IMR-90 (cell line): ENCODE data around the gene NKX6-2. TPM values are rescaled to one million over a fixed set of nuclear protein-coding genes. Genes with fewer than 3 reads are reported as not detected.
A peak's percentile ranks its signal among the peaks of the same experiment; 100 is the strongest.

ENCODE experiments used
- ATAC-seq: fragments of 200-7000 bp; cut with Tn5 transposase; 2 replicates; pipeline ENCODE4 v1.9.1; 2020; ENCODE audit warnings: low read depth, mild to moderate bottlenecking, moderate library complexity
- BruUV-seq: library from RNA; stranded (reverse); fragments of 400-500 nt; replicated peaks from 2 replicates; lab custom pipeline; 2021; lab: Mats Ljungman, UMichigan
- CTCF ChIA-PET: fragments of 300-600 bp; formaldehyde crosslinking; extraction: SDS; loops from one replicate; lab custom pipeline; 2021; ENCODE audit warnings: antibody characterized with exemption; lab: Yijun Ruan, JAX
- POLR2A ChIA-PET: fragments of 300-600 bp; sonication (Branson Sonifier 250); formaldehyde crosslinking; loops from one replicate; lab custom pipeline; 2022; ENCODE audit warnings: antibody characterized with exemption; ENCODE audit not compliant: unreplicated experiment; lab: Charles Lee
- DNase-seq: peaks from one replicate; pipeline ENCODE4 v3.0.0; 2013
- H2AFZ ChIP-seq: replicated peaks from 2 replicates; pipeline ENCODE3; 2013; ENCODE audit warnings: low read length, mild to moderate bottlenecking; ENCODE audit not compliant: poor library complexity
- H2AK5ac ChIP-seq: 2 replicates; pipeline ENCODE4 v1.6.1; 2013; ENCODE audit warnings: low read depth, low read length, inconsistent platforms
- H2AK9ac ChIP-seq: replicated peaks from 2 replicates; pipeline ENCODE3; 2013; ENCODE audit warnings: mild to moderate bottlenecking, low read depth, low read length, moderate library complexity; ENCODE audit not compliant: poor library complexity
- H2BK120ac ChIP-seq: 2 replicates; pipeline ENCODE4 v1.6.1; 2013; ENCODE audit warnings: low read depth, low read length, inconsistent platforms
- H2BK15ac ChIP-seq: 3 replicates; pipeline ENCODE4 v1.6.1; 2013; ENCODE audit warnings: low read depth, low read length, inconsistent platforms
- H2BK20ac ChIP-seq: 2 replicates; pipeline ENCODE4 v1.6.1; 2013; ENCODE audit warnings: low read depth, mild to moderate bottlenecking, inconsistent platforms, low read length, moderate library complexity
- H2BK5ac ChIP-seq: 2 replicates; pipeline ENCODE4 v1.6.1; 2013; ENCODE audit warnings: mild to moderate bottlenecking, low read depth, low read length, inconsistent platforms; ENCODE audit not compliant: poor library complexity, severe bottlenecking
- H3K14ac ChIP-seq: replicated peaks from 2 replicates; pipeline ENCODE4 v1.6.1; 2013; ENCODE audit warnings: low read depth, low read length, inconsistent platforms
- H3K18ac ChIP-seq: 2 replicates; pipeline ENCODE4 v1.6.1; 2013; ENCODE audit warnings: low read depth, low read length, control low read depth
- H3K23ac ChIP-seq: 2 replicates; pipeline ENCODE4 v1.6.1; 2013; ENCODE audit warnings: low read depth, low read length, inconsistent platforms
- H3K27ac ChIP-seq: 2 replicates; pipeline ENCODE4 v1.5.1; 2013; ENCODE audit warnings: mild to moderate bottlenecking, control low read depth, low read length; ENCODE audit not compliant: insufficient read depth
- H3K27me3 ChIP-seq: 2 replicates; pipeline ENCODE4 v1.6.1; 2013; ENCODE audit warnings: low read length; ENCODE audit not compliant: control insufficient read depth, insufficient read depth
- H3K36me3 ChIP-seq: 2 replicates; pipeline ENCODE4 v1.6.1; 2013; ENCODE audit warnings: low read length, mixed read lengths; ENCODE audit not compliant: control insufficient read depth, insufficient read depth
- H3K4ac ChIP-seq: 2 replicates; pipeline ENCODE4 v1.6.1; 2013; ENCODE audit warnings: low read depth, low read length, inconsistent platforms
- H3K4me1 ChIP-seq: 2 replicates; pipeline ENCODE4 v1.6.1; 2013; ENCODE audit warnings: low read length, mixed read lengths; ENCODE audit not compliant: control insufficient read depth, insufficient read depth
- H3K4me2 ChIP-seq: 2 replicates; pipeline ENCODE4 v1.6.1; 2013; ENCODE audit warnings: low read depth, mild to moderate bottlenecking, control low read depth, low read length, moderate library complexity
- H3K4me3 ChIP-seq: 2 replicates; pipeline ENCODE4 v1.5.1; 2013; ENCODE audit warnings: low read depth, mild to moderate bottlenecking, control low read depth, low read length, moderate library complexity; ENCODE audit not compliant: insufficient read depth
- H3K56ac ChIP-seq: 2 replicates; pipeline ENCODE4 v1.6.1; 2013; ENCODE audit warnings: low read length, inconsistent platforms; ENCODE audit not compliant: insufficient read depth; ENCODE audit errors: extremely low read depth
- H3K79me1 ChIP-seq, 2 experiments: 2 replicates each; pipeline ENCODE4 v1.6.1; 2013; ENCODE audit warnings: low read length in 2 of 2, inconsistent platforms in 1 of 2, low read depth in 1 of 2
- H3K9ac ChIP-seq: 2 replicates; pipeline ENCODE4 v1.6.1; 2013; ENCODE audit warnings: low read depth, low read length, control low read depth
- H3K9me1 ChIP-seq: 2 replicates; pipeline ENCODE4 v1.6.1; 2013; ENCODE audit warnings: low read length, inconsistent platforms; ENCODE audit not compliant: insufficient read depth
- H3K9me3 ChIP-seq: 2 replicates; pipeline ENCODE4 v1.6.1; 2013; ENCODE audit warnings: low read length; ENCODE audit not compliant: control insufficient read depth, insufficient read depth
- H4K20me1 ChIP-seq: 2 replicates; pipeline ENCODE4 v1.6.1; 2013; ENCODE audit warnings: low read length, inconsistent platforms; ENCODE audit not compliant: insufficient read depth
- H4K5ac ChIP-seq: 2 replicates; pipeline ENCODE4 v1.6.1; 2013; ENCODE audit warnings: mild to moderate bottlenecking, low read depth, low read length, control low read depth
- H4K8ac ChIP-seq, 2 experiments: 2 replicates each; pipeline ENCODE4 v1.6.1; 2013; ENCODE audit warnings: low read depth in 2 of 2, low read length in 2 of 2, control low read depth in 1 of 2, inconsistent platforms in 1 of 2
- H4K91ac ChIP-seq: 2 replicates; pipeline ENCODE4 v1.6.1; 2013; ENCODE audit warnings: low read depth, low read length, inconsistent platforms; ENCODE audit not compliant: insufficient read depth
- BHLHE40 ChIP-seq: fragments of 150-350 bp; IDR thresholded peaks from 2 replicates; pipeline ENCODE4 v1.6.1; 2016; ENCODE audit warnings: mild to moderate bottlenecking, low read depth, low read length
- CEBPB ChIP-seq: IDR thresholded peaks from 2 replicates; pipeline ENCODE4 v1.6.1; 2012; ENCODE audit warnings: low read depth, low read length, improper control_type of control experiment
- CHD1 ChIP-seq: IDR thresholded peaks from 2 replicates; pipeline ENCODE4 v1.6.1; 2012; ENCODE audit warnings: low read depth, low read length, improper control_type of control experiment
- CTCF ChIP-seq: conservative IDR thresholded peaks from 2 replicates; pipeline ENCODE4 v1.5.1; 2012; ENCODE audit warnings: mild to moderate bottlenecking, low read depth, low read length, improper control_type of control experiment
- ELK1 ChIP-seq: fragments of 150-350 bp; IDR thresholded peaks from 2 replicates; pipeline ENCODE4 v1.6.1; 2016; ENCODE audit warnings: low read depth, mild to moderate bottlenecking, low read length, moderate library complexity, borderline replicate concordance
- FOS ChIP-seq: fragments of 150-350 bp; IDR thresholded peaks from 2 replicates; pipeline ENCODE4 v1.6.1; 2016; ENCODE audit warnings: low read depth, low read length
- MAFK ChIP-seq: IDR thresholded peaks from 2 replicates; pipeline ENCODE4 v1.6.1; 2012; ENCODE audit warnings: low read depth, low read length, improper control_type of control experiment
- MAZ ChIP-seq: IDR thresholded peaks from 2 replicates; pipeline ENCODE4 v1.6.1; 2012; ENCODE audit warnings: low read depth, mild to moderate bottlenecking, low read length, improper control_type of control experiment, moderate library complexity, borderline replicate concordance
- MXI1 ChIP-seq: IDR thresholded peaks from 2 replicates; pipeline ENCODE4 v1.6.1; 2012; ENCODE audit warnings: low read depth, mild to moderate bottlenecking, low read length, moderate library complexity, borderline replicate concordance
- NFE2L2 ChIP-seq: fragments of 150-350 bp; IDR thresholded peaks from 2 replicates; pipeline ENCODE4 v1.6.1; 2016; ENCODE audit warnings: low read depth, mild to moderate bottlenecking, low read length
- POLR2A ChIP-seq: IDR thresholded peaks from 2 replicates; pipeline ENCODE4 v1.6.1; 2012; ENCODE audit warnings: mild to moderate bottlenecking, low read depth, low read length
- RAD21 ChIP-seq: IDR thresholded peaks from 2 replicates; pipeline ENCODE4 v1.6.1; 2012; ENCODE audit warnings: low read length, improper control_type of control experiment
- RCOR1 ChIP-seq: IDR thresholded peaks from 2 replicates; pipeline ENCODE4 v1.6.1; 2012; ENCODE audit warnings: mild to moderate bottlenecking, low read length, improper control_type of control experiment; ENCODE audit not compliant: insufficient replicate concordance
- RFX5 ChIP-seq: IDR thresholded peaks from 2 replicates; pipeline ENCODE4 v1.8.0; 2012; ENCODE audit warnings: low read depth, mild to moderate bottlenecking, low read length, moderate library complexity
- SMC3 ChIP-seq: fragments of 150-350 bp; IDR thresholded peaks from 2 replicates; pipeline ENCODE4 v1.6.1; 2016; ENCODE audit warnings: low read depth, mild to moderate bottlenecking, antibody characterized with exemption, low read length, moderate library complexity
- USF2 ChIP-seq: fragments of 150-350 bp; IDR thresholded peaks from 2 replicates; pipeline ENCODE4 v1.6.1; 2017; ENCODE audit warnings: mild to moderate bottlenecking, antibody characterized with exemption, low read length, low read depth
- WGBS, 2 experiments: methylation state at CpG; one replicate each; pipeline versions ENCODE4 v1.1.5 to v1.1.7; 2013; ENCODE audit warnings: missing lambda C conversion rate in 2 of 2; ENCODE audit not compliant: insufficient read length in 1 of 2; ENCODE audit errors: extremely low coverage in 2 of 2; 5-methylcytosine and 5-hydroxymethylcytosine counted together
- dilution Hi-C: fragments of 300-500 bp; cut with HindIII; formaldehyde crosslinking; loops from one replicate; pipeline ENCODE4 v1.14.3; 2018; ENCODE audit warnings: low sequenced_read_pairs; ENCODE audit not compliant: unreplicated experiment
- in situ Hi-C: fragments of 300-500 bp; cut with MboI; formaldehyde crosslinking; loops from 3 replicates; pipeline ENCODE4 v1.14.3; 2019; ENCODE audit warnings: low sequenced_read_pairs, inconsistent platforms, mixed read lengths
- intact Hi-C: fragments of 100-400 bp; cut with micrococcal nuclease; formaldehyde crosslinking; loops from 2 replicates; pipeline ENCODE4 v1.10.0; 2022
- polyA plus RNA-seq, 3 experiments: library from polyadenylated mRNA; depleted of rRNA; stranded (reverse); fragments of >200 nt; gene quantifications; 2 replicates each; pipeline ENCODE4 v1.2.3, GENCODE V29; 2012; ENCODE audit warnings: low replicate concordance in 1 of 3
- total RNA-seq: library from RNA; depleted of rRNA; stranded (reverse); fragments of >200 nt; gene quantifications from 2 replicates; pipeline ENCODE4 v1.2.3, GENCODE V29; 2012

NKX6-2 gene
- total and polyA plus RNA-seq, 2 of the 4 experiments (the other 2 are of a cell fraction) = not detected

GRCh38 chr10:132746386-132746785 is 39.6 kb downstream of the NKX6-2 start:
- Histone ChIP-seq H2AK9ac (peak overlapping the region; percentile 26), H4K91ac (no peak overlapping the region), H2AK5ac (no peak overlapping the region), H3K4ac (no peak overlapping the region), H4K20me1 (no peaks in the 10 kb centered on the region; the same call in 1 of the 2 replicates), H3K27ac (no peak overlapping the region), H2BK15ac (no peak overlapping the region), H3K4me3 (no peak overlapping the region), H3K9ac (no peak overlapping the region), H3K14ac (no peak overlapping the region), H3K18ac (no peak overlapping the region), H4K5ac (no peak overlapping the region), H3K23ac (no peak overlapping the region), H3K4me1 (peaks cover 9% of the 10 kb centered on the region), H4K8ac (no peak overlapping the region), H2BK20ac (no peak overlapping the region), H2BK120ac (no peak overlapping the region), H3K27me3 (no peaks in the 10 kb centered on the region), H3K56ac (no peak overlapping the region), H2BK5ac (no peak overlapping the region), H3K36me3 (0 out of 2 replicates have a peak, but pooled peaks cover 2% of the 10 kb centered on the region), H3K79me1 (peaks cover 0 to 7% of the 10 kb centered on the region in 2 experiments; a peak in 1 of 4 replicates), H2AFZ (no peak overlapping the region), H3K9me1 (no peaks in the 10 kb centered on the region), H3K9me3 (no peaks in the 10 kb centered on the region), H3K4me2 (no peak overlapping the region)
- ChIA-PET POLR2A (no interaction called here), CTCF (no interaction called here)
- no peak for TF ChIP-seq SMC3
- TF ChIP-seq RAD21 = no peak
- TF ChIP-seq RFX5 = no peak
- no peak for TF ChIP-seq MXI1
- TF ChIP-seq CTCF = no peak
- TF ChIP-seq MAZ = no peak
- TF ChIP-seq ELK1 = no peak
- no peak for TF ChIP-seq BHLHE40
- no peak for TF ChIP-seq POLR2A
- no peak for TF ChIP-seq CHD1
- TF ChIP-seq RCOR1 = no peak
- TF ChIP-seq MAFK = no peak
- TF ChIP-seq NFE2L2 = no peak
- TF ChIP-seq CEBPB = no peak
- TF ChIP-seq USF2 = no peak
- TF ChIP-seq FOS = no peak
- 92% methylated on average over 5 of the region's 14 CpGs; no CpG with 5 or more reads in 1 of the 2 experiments for WGBS, 2 experiments
- dilution Hi-C loops = no loop called here
- in situ Hi-C loops = no loop called here
- ATAC-seq = no peak
- no TSS peak for BruUV-seq
- DNase-seq = no peak
- intact Hi-C loops = no loop called here
